ENCODE data around the gene RESP18. TPM values are rescaled to one million over a fixed set of nuclear protein-coding genes. Genes with fewer than 3 reads are reported as not detected.

RESP18 gene
- not detected in 3 replicates for total RNA-seq

DNA sequence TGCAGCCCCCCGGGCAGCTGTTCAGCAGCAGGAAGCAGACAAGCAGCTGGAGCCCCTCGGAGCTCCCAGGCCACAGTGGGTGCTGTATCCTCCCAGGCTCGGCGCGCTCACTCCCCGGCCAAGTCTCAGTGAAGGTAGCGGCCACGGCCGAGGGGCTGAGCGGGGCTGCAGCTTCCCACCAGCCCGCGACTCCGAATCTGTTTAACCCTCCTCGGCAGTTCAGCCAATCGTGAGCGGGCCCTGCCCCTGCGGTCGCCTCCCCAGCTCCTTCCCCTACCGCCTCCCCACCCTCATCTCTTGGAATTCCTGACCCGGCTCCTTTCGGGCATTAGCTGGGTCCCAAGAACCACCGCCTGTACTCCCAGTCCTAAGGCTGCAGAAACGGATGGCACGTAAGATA is at the start of gene RESP18:
RESP18 (minus strand) TSS at position 203 of the 400 bp plus-strand sequence.
- TF ChIP-seq CTCF (IDR thresholded peaks at IDR 0.05; ENCODE audit: unreplicated experiment), result no peak
- Mint-ChIP-seq H3K27me3 (ENCODE audit: low read depth) (peaks cover 95% of the 10 kb centered on the region), H3K4me1 (no peaks in the 10 kb centered on the region), H3K36me3 (no peaks in the 10 kb centered on the region), H3K27ac (no peak within 1 kb of the TSS), H3K9me3 (peaks cover 5% of the 10 kb centered on the region), H3K4me3 (no peak within 1 kb of the TSS)
- DNase-seq (ENCODE audit: low spot score in 2 of 2, unreplicated experiment in 2 of 2), result no peak

- Mint-ChIP-seq H3K9me3 (no peaks in the 10 kb centered on the region), H3K4me3 (no peak overlapping the region), H3K27ac (no peak overlapping the region), H3K4me1 (no peaks in the 10 kb centered on the region), H3K27me3 (ENCODE audit: low read depth) (no peaks in the 10 kb centered on the region), H3K36me3 (peaks cover 33% of the 10 kb centered on the region)
- DNase-seq (ENCODE audit: low spot score in 2 of 2, unreplicated experiment in 2 of 2), result no peak
- TF ChIP-seq CTCF (IDR thresholded peaks at IDR 0.05; ENCODE audit: unreplicated experiment), result no peak
These were observed 48.9 kb upstream of the RESP18 start for GRCh38 chr2:219381448-219381847.

DNA sequence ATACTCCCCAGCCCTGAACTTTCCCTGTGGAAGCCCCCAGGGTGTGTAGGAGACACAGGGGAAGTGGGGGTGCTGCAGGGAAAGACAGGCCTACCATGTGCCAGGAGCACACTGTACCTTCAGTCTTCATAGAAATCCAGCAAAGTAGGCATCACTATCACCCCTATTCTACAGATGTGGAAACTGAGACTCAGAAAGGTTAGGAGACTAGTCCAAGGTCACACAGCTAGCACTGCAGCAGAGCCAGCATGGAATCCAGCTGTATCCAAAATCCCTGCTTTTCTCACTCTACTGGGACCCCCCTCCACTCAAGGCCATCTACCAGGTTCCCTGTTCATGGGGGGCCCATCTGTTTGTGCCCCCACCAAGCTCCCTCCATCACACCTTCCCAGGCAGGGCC is 48.4 kb upstream of the RESP18 start:
- no peak for TF ChIP-seq CTCF (IDR thresholded peaks at IDR 0.05; ENCODE audit: unreplicated experiment)
- Mint-ChIP-seq H3K4me3 (no peak overlapping the region), H3K9me3 (no peaks in the 10 kb centered on the region), H3K4me1 (no peaks in the 10 kb centered on the region), H3K27ac (no peak overlapping the region), H3K27me3 (ENCODE audit: low read depth) (no peaks in the 10 kb centered on the region), H3K36me3 (peaks cover 34% of the 10 kb centered on the region)
- DNase-seq (ENCODE audit: low spot score in 2 of 2, unreplicated experiment in 2 of 2), result no peak

GRCh38 chr2:219378163-219378851 is 45.8 kb upstream of the RESP18 start:
- no peak overlapping the region for H3K27ac Mint-ChIP-seq
- peaks cover 40% of the 10 kb centered on the region for H3K36me3 Mint-ChIP-seq
- no peak for TF ChIP-seq CTCF (IDR thresholded peaks at IDR 0.05; ENCODE audit: unreplicated experiment)

GRCh38 chr2:219369447-219369861 is 36.9 kb upstream of the RESP18 start:
- DNase-seq (ENCODE audit: low spot score in 2 of 2, unreplicated experiment in 2 of 2), result no peak
- H3K4me1 Mint-ChIP-seq, result peaks cover 16% of the 10 kb centered on the region
- no peaks in the 10 kb centered on the region for H3K9me3 Mint-ChIP-seq
- TF ChIP-seq CTCF (IDR thresholded peaks at IDR 0.05; ENCODE audit: unreplicated experiment), result no peak
- H3K27ac Mint-ChIP-seq, result peak overlapping the region; percentile 91
- no peak overlapping the region for H3K4me3 Mint-ChIP-seq
- no peaks in the 10 kb centered on the region for H3K27me3 Mint-ChIP-seq (ENCODE audit: low read depth)
- H3K36me3 Mint-ChIP-seq, result peaks cover 12% of the 10 kb centered on the region

More at GRCh38 chr2:219378163-219378851, 45.8 kb upstream of the RESP18 start:
- H3K4me1 Mint-ChIP-seq, result no peaks in the 10 kb centered on the region
- H3K27me3 Mint-ChIP-seq (ENCODE audit: low read depth), result no peaks in the 10 kb centered on the region
- DNase-seq (ENCODE audit: low spot score in 2 of 2, unreplicated experiment in 2 of 2), result no peak
- no peaks in the 10 kb centered on the region for H3K9me3 Mint-ChIP-seq
- no peak overlapping the region for H3K4me3 Mint-ChIP-seq
